Measurements from ENCODE around the gene ETV7.
A peak's percentile ranks its signal among the peaks of the same experiment; 100 is the strongest.
"Not testable (repeated sequence)": the region's sequence is repeated elsewhere in the genome, so short reads cannot be mapped to it uniquely, and the experiment has no call there.

The ETV7 gene

GRCh38 chr6:36414481-36414880, 27.0 kb upstream of the ETV7 start:
- Histone ChIP-seq H3K79me1 (ENCODE audit: low read length) (no peaks in the 10 kb centered on the region), H3K18ac (ENCODE audit: low read length) (no peak overlapping the region), H2AK5ac (ENCODE audit: low read length) (no peak overlapping the region), H3K4me2 (ENCODE audit: low read length) (no peak overlapping the region), H4K8ac (ENCODE audit: low read depth, low read length) (no peak overlapping the region), H3K4me3 (ENCODE audit: low read length) (no peak overlapping the region), H3K4ac (ENCODE audit: low read depth, low read length) (no peak overlapping the region), H3K4me1 (ENCODE audit: control insufficient read depth, low read depth, low read length) (no peaks in the 10 kb centered on the region), H4K5ac (ENCODE audit: low read length) (no peak overlapping the region), H3K27ac (ENCODE audit: low read depth, low read length) (no peak overlapping the region), H3K79me2 (ENCODE audit: control insufficient read depth, insufficient read depth, low read length) (no peaks in the 10 kb centered on the region), H3K23ac (ENCODE audit: low read length) (no peak overlapping the region), H2BK5ac (ENCODE audit: low read length) (no peak overlapping the region), H3K36me3 (ENCODE audit: control insufficient read depth, insufficient read depth, low read length) (no peaks in the 10 kb centered on the region), H2BK120ac (ENCODE audit: low read depth, low read length) (no peak overlapping the region), H2BK15ac (replicated peaks; ENCODE audit: low read depth) (no peak overlapping the region), H3K9ac (ENCODE audit: low read length) (no peak overlapping the region), H3K27me3 (ENCODE audit: insufficient read depth, low read length, poor library complexity) (no peaks in the 10 kb centered on the region), H3K56ac (ENCODE audit: low read length) (no peak overlapping the region)
- no CpG with 5 or more reads among the region's 1 CpG for WGBS (ENCODE audit: extremely low coverage, insufficient coverage, low lambda C conversion rate)
- peak; percentile 9 for DNase-seq

GRCh38 chr6:36413489-36414480, 26.3 kb upstream of the ETV7 start:
- H2BK15ac ChIP-seq (replicated peaks; ENCODE audit: low read depth), result no peak overlapping the region
- H3K18ac ChIP-seq (ENCODE audit: low read length), result no peak overlapping the region
- H3K79me2 ChIP-seq (ENCODE audit: control insufficient read depth, insufficient read depth, low read length), result no peaks in the 10 kb centered on the region
- no peaks in the 10 kb centered on the region for H3K4me1 ChIP-seq (ENCODE audit: control insufficient read depth, low read depth, low read length)
- H3K36me3 ChIP-seq (ENCODE audit: control insufficient read depth, insufficient read depth, low read length), result no peaks in the 10 kb centered on the region
- H3K9ac ChIP-seq (ENCODE audit: low read length), result no peak overlapping the region
- H4K5ac ChIP-seq (ENCODE audit: low read length), result no peak overlapping the region
- no peaks in the 10 kb centered on the region for H3K79me1 ChIP-seq (ENCODE audit: low read length)
- H3K27ac ChIP-seq (ENCODE audit: low read depth, low read length), result no peak overlapping the region
- no peak overlapping the region for H3K4ac ChIP-seq (ENCODE audit: low read depth, low read length)
- no CpG with 5 or more reads among the region's 4 CpGs for WGBS (ENCODE audit: extremely low coverage, insufficient coverage, low lambda C conversion rate)
- no peak overlapping the region for H3K4me2 ChIP-seq (ENCODE audit: low read length)
- no peaks in the 10 kb centered on the region for H3K27me3 ChIP-seq (ENCODE audit: insufficient read depth, low read length, poor library complexity)
- H3K4me3 ChIP-seq (ENCODE audit: low read length), result no peak overlapping the region
- no peak overlapping the region for H4K8ac ChIP-seq (ENCODE audit: low read depth, low read length)
- H2AK5ac ChIP-seq (ENCODE audit: low read length), result no peak overlapping the region
- DNase-seq, result no peak
- no peak overlapping the region for H2BK120ac ChIP-seq (ENCODE audit: low read depth, low read length)
- H2BK5ac ChIP-seq (ENCODE audit: low read length), result no peak overlapping the region
- no peak overlapping the region for H3K56ac ChIP-seq (ENCODE audit: low read length)
- H3K23ac ChIP-seq (ENCODE audit: low read length), result no peak overlapping the region

- no CpG with 5 or more reads among the region's 5 CpGs for WGBS (ENCODE audit: extremely low coverage, insufficient coverage, low lambda C conversion rate)
- H3K36me3 ChIP-seq (ENCODE audit: control insufficient read depth, insufficient read depth, low read length); H4K8ac ChIP-seq (ENCODE audit: low read depth, low read length); H3K18ac ChIP-seq (ENCODE audit: low read length); H3K56ac ChIP-seq (ENCODE audit: low read length); DNase-seq; H3K9ac ChIP-seq (ENCODE audit: low read length); H3K4me2 ChIP-seq (ENCODE audit: low read length); H2BK15ac ChIP-seq (replicated peaks; ENCODE audit: low read depth); H3K23ac ChIP-seq (ENCODE audit: low read length); H4K5ac ChIP-seq (ENCODE audit: low read length); H2BK5ac ChIP-seq (ENCODE audit: low read length); H3K27me3 ChIP-seq (ENCODE audit: insufficient read depth, low read length, poor library complexity); H3K27ac ChIP-seq (ENCODE audit: low read depth, low read length); H2BK120ac ChIP-seq (ENCODE audit: low read depth, low read length); H2AK5ac ChIP-seq (ENCODE audit: low read length); H3K79me2 ChIP-seq (ENCODE audit: control insufficient read depth, insufficient read depth, low read length); H3K79me1 ChIP-seq (ENCODE audit: low read length); H3K4ac ChIP-seq (ENCODE audit: low read depth, low read length); H3K4me3 ChIP-seq (ENCODE audit: low read length); H3K4me1 ChIP-seq (ENCODE audit: control insufficient read depth, low read depth, low read length): not testable (repeated sequence)
Measured at GRCh38 chr6:36409718-36410117, 22.2 kb upstream of the ETV7 start.

DNA sequence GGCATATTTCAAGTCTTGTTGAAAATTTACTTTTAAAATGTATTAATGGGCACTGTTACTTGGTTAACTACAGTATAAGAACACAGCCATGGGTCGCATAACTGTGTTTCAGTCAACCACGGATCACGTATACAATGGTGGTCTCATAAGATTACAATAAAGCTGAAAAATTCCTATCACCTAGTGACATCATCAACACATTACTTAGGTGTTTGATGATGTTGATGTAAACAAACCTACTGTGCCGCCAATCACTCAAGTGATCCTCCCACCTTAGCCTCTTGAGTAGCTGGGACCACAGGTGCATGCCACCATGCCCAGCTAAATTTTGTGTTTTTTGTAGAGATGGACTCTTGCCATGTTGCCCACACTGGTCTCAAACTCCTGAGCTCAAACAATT, 16.7 kb upstream of the ETV7 start:
- no peaks in the 10 kb centered on the region for H3K79me1 ChIP-seq (ENCODE audit: low read length)
- H2AK5ac ChIP-seq (ENCODE audit: low read length), result no peak overlapping the region
- no peak overlapping the region for H4K8ac ChIP-seq (ENCODE audit: low read depth, low read length)
- no peak overlapping the region for H3K9ac ChIP-seq (ENCODE audit: low read length)
- H2BK120ac ChIP-seq (ENCODE audit: low read depth, low read length), result no peak overlapping the region
- H3K23ac ChIP-seq (ENCODE audit: low read length), result no peak overlapping the region
- no peak overlapping the region for H3K4ac ChIP-seq (ENCODE audit: low read depth, low read length)
- WGBS (ENCODE audit: extremely low coverage, insufficient coverage, low lambda C conversion rate), result no CpG with 5 or more reads among the region's 4 CpGs
- H3K4me1 ChIP-seq (ENCODE audit: control insufficient read depth, low read depth, low read length), result no peaks in the 10 kb centered on the region
- H3K4me3 ChIP-seq (ENCODE audit: low read length), result no peak overlapping the region
- no peaks in the 10 kb centered on the region for H3K79me2 ChIP-seq (ENCODE audit: control insufficient read depth, insufficient read depth, low read length)
- H3K18ac ChIP-seq (ENCODE audit: low read length), result no peak overlapping the region
- no peaks in the 10 kb centered on the region for H3K36me3 ChIP-seq (ENCODE audit: control insufficient read depth, insufficient read depth, low read length)
- no peak overlapping the region for H3K27ac ChIP-seq (ENCODE audit: low read depth, low read length)
- H3K27me3 ChIP-seq (ENCODE audit: insufficient read depth, low read length, poor library complexity), result no peaks in the 10 kb centered on the region
- H3K56ac ChIP-seq (ENCODE audit: low read length), result no peak overlapping the region
- DNase-seq, result no peak
- H2BK15ac ChIP-seq (replicated peaks; ENCODE audit: low read depth), result no peak overlapping the region
- H3K4me2 ChIP-seq (ENCODE audit: low read length), result no peak overlapping the region
- no peak overlapping the region for H2BK5ac ChIP-seq (ENCODE audit: low read length)
- no peak overlapping the region for H4K5ac ChIP-seq (ENCODE audit: low read length)

DNA sequence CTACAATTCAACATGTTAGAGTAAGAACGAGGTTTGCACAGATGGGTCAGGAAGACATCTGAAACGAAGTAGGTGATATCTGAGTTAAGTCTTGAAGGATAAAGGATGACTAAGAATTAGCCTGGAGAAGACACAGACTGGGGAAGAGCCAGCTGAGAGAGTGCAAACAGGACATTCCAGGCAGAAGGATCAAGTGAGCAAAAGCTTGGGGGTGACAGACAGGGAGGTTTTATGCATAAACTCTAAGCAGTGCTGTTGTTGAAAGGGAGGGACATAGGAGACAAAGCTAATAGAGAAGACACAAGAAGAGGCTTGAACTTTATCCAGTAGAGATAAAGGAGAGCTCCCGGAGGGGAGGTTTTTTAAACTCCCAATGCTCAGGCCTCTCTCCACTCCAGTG, 15.0 kb upstream of the ETV7 start:
- Histone ChIP-seq H4K8ac (ENCODE audit: low read depth, low read length) (no peak overlapping the region), H4K5ac (ENCODE audit: low read length) (no peak overlapping the region), H3K4ac (ENCODE audit: low read depth, low read length) (no peak overlapping the region), H3K56ac (ENCODE audit: low read length) (no peak overlapping the region), H3K36me3 (ENCODE audit: control insufficient read depth, insufficient read depth, low read length) (no peaks in the 10 kb centered on the region), H3K23ac (ENCODE audit: low read length) (no peak overlapping the region), H2AK5ac (ENCODE audit: low read length) (no peak overlapping the region), H3K79me1 (ENCODE audit: low read length) (no peaks in the 10 kb centered on the region), H3K4me2 (ENCODE audit: low read length) (no peak overlapping the region), H3K79me2 (ENCODE audit: control insufficient read depth, insufficient read depth, low read length) (no peaks in the 10 kb centered on the region), H2BK15ac (replicated peaks; ENCODE audit: low read depth) (no peak overlapping the region), H3K27me3 (ENCODE audit: insufficient read depth, low read length, poor library complexity) (no peaks in the 10 kb centered on the region), H3K4me3 (ENCODE audit: low read length) (no peak overlapping the region), H3K18ac (ENCODE audit: low read length) (no peak overlapping the region), H3K4me1 (ENCODE audit: control insufficient read depth, low read depth, low read length) (no peaks in the 10 kb centered on the region), H3K27ac (ENCODE audit: low read depth, low read length) (no peak overlapping the region), H2BK120ac (ENCODE audit: low read depth, low read length) (no peak overlapping the region), H2BK5ac (ENCODE audit: low read length) (no peak overlapping the region), H3K9ac (ENCODE audit: low read length) (no peak overlapping the region)
- DNase-seq, result peak; percentile 55
- no CpG with 5 or more reads among the region's 3 CpGs for WGBS (ENCODE audit: extremely low coverage, insufficient coverage, low lambda C conversion rate)

Measured in mesendoderm (in vitro differentiated cells).